Uterus (tissue), 4 donors: Measurements from ENCODE around the gene TRABD2B. TPM values are rescaled to one million over a fixed set of nuclear protein-coding genes. Genes with fewer than 3 reads are reported as not detected.

Experiments used
- DNase-seq, 2 donors: peaks; one replicate each; pipeline ENCODE4 v3.0.0-alpha.2; 2019 to 2020
- H3K27ac ChIP-seq, 2 donors: fragments of 200-600 bp; sonication (generic); 1 replicate in 1 of 2; 2 replicates in 1 of 2; pipeline ENCODE4 v1.5.1; 2016 to 2018
- H3K27me3 ChIP-seq, 2 donors: fragments of 200-600 bp; sonication (generic); one replicate each; pipeline ENCODE4 v1.5.1; 2018 to 2019; ENCODE audit warnings: control low read depth in 1 of 2
- H3K36me3 ChIP-seq, 2 donors: fragments of 200-600 bp; sonication (generic); one replicate each; pipeline ENCODE4 v1.5.1; 2019; ENCODE audit warnings: control low read depth in 1 of 2
- H3K4me1 ChIP-seq, 2 donors: fragments of 200-600 bp; sonication (generic); one replicate each; pipeline ENCODE4 v1.5.1; 2018 to 2019; ENCODE audit warnings: control low read depth in 1 of 2
- H3K4me3 ChIP-seq, 2 donors: fragments of 200-600 bp; sonication (generic); 1 replicate in 1 of 2; 2 replicates in 1 of 2; pipeline ENCODE4 v1.5.1; 2018 to 2019; ENCODE audit warnings: mild to moderate bottlenecking in 1 of 2
- H3K9me3 ChIP-seq, 2 donors: fragments of 200-600 bp; sonication (generic); one replicate each; pipeline ENCODE4 v1.5.1; 2019; ENCODE audit warnings: control low read depth in 1 of 2
- CTCF ChIP-seq, 4 experiments: fragments of 200-600 bp in 2 of 4; fragments of 450-650 bp in 2 of 4; sonication (generic) in 2 of 4; IDR thresholded peaks; one replicate each; pipeline ENCODE4 v1.5.1; 2016 to 2019; ENCODE audit warnings: antibody characterized with exemption in 4 of 4, mild to moderate bottlenecking in 2 of 4, moderate library complexity in 1 of 4
- POLR2A ChIP-seq, 2 donors: fragments of 450-650 bp; IDR thresholded peaks; one replicate each; pipeline ENCODE4 v1.6.1; 2016; ENCODE audit warnings: antibody characterized with exemption in 2 of 2, mild to moderate bottlenecking in 1 of 2, moderate library complexity in 1 of 2
- intact Hi-C: fragments of 100-400 bp; cut with DNase I; formaldehyde crosslinking; loops from one replicate; pipeline ENCODE4 v1.15.1; 2023; ENCODE audit warnings: low total_unique reads
- total RNA-seq, 4 donors: library from RNA; depleted of rRNA in 3 of 4; stranded (reverse); fragments of >200 nt in 3 of 4; gene quantifications; one replicate each; pipeline versions ENCODE4 v1.1.0 to v1.2.4, GENCODE V29; 2014 to 2023
- donor health status: DM: yes; HTN: yes; CAD: no.

TRABD2B gene
- total RNA-seq, 4 donors from 2014 or later, result under 0.01 to 1.6 (median 1.0) TPM

GRCh38 chr1:47752559-47752958 lies 244.6 kb downstream of the TRABD2B start:
- Histone ChIP-seq H3K9me3 (no peaks in the 10 kb centered on the region), H3K4me3 (no peak overlapping the region), H3K27me3 (no peaks in the 10 kb centered on the region), H3K36me3 (no peaks in the 10 kb centered on the region), H3K4me1 (no peaks in the 10 kb centered on the region), H3K27ac (no peak overlapping the region)
- intact Hi-C loops, result no loop called here
- TF ChIP-seq CTCF (IDR thresholded peaks at IDR 0.05) (no peak), POLR2A (IDR thresholded peaks at IDR 0.05) (no peak)
- no peak for DNase-seq

GRCh38 chr1:47751996-47752451 lies 245.2 kb downstream of the TRABD2B start:
- no peaks in the 10 kb centered on the region for H3K36me3 ChIP-seq
- H3K4me3 ChIP-seq, result no peak overlapping the region
- intact Hi-C loops, result no loop called here
- no peak for TF ChIP-seq CTCF (IDR thresholded peaks at IDR 0.05)
- no peak for TF ChIP-seq POLR2A (IDR thresholded peaks at IDR 0.05)
- no peaks in the 10 kb centered on the region for H3K9me3 ChIP-seq
- no peaks in the 10 kb centered on the region for H3K27me3 ChIP-seq
- no peak for DNase-seq
- no peaks in the 10 kb centered on the region for H3K4me1 ChIP-seq
- H3K27ac ChIP-seq, result no peak overlapping the region

- TF ChIP-seq CTCF (IDR thresholded peaks at IDR 0.05), result no peak
- TF ChIP-seq POLR2A (IDR thresholded peaks at IDR 0.05), result no peak
- Histone ChIP-seq H3K27me3 (no peaks in the 10 kb centered on the region), H3K9me3 (no peaks in the 10 kb centered on the region), H3K4me3 (no peak overlapping the region), H3K36me3 (no peaks in the 10 kb centered on the region), H3K27ac (no peak overlapping the region), H3K4me1 (no peaks in the 10 kb centered on the region)
- no peak for DNase-seq
- intact Hi-C loops, result no loop called here
Observed at GRCh38 chr1:47751193-47751592, 246.0 kb downstream of the TRABD2B start.

GRCh38 chr1:47745715-47746609 lies 251.2 kb downstream of the TRABD2B start:
- no peaks in the 10 kb centered on the region for H3K4me1 ChIP-seq
- DNase-seq, result no peak
- no peaks in the 10 kb centered on the region for H3K9me3 ChIP-seq
- no peak overlapping the region for H3K4me3 ChIP-seq
- H3K36me3 ChIP-seq, result no peaks in the 10 kb centered on the region
- no peak for TF ChIP-seq CTCF (IDR thresholded peaks at IDR 0.05)
- TF ChIP-seq POLR2A (IDR thresholded peaks at IDR 0.05), result no peak
- H3K27me3 ChIP-seq, result no peaks in the 10 kb centered on the region
- H3K27ac ChIP-seq, result no peak overlapping the region
- intact Hi-C loops, result no loop called here
